GM21423 (cell line): ENCODE data around the gene IDE.
A peak's percentile ranks its signal among the peaks of the same experiment; 100 is the strongest.

Source experiments
- ATAC-seq: cut with Tn5 transposase; IDR thresholded peaks from one replicate; pipeline ENCODE4 v1.9.1; 2021; ENCODE audit warnings: mild to moderate bottlenecking, moderate library complexity; ENCODE audit not compliant: unreplicated experiment

IDE gene

GRCh38 chr10:92567952-92568600 lies 5.8 kb downstream of the IDE start:
- ATAC-seq: peak; percentile 66

- ATAC-seq: no peak
Measured at GRCh38 chr10:92562424-92562823, 11.5 kb downstream of the IDE start.

- ATAC-seq: no peak
Measured at GRCh38 chr10:92559046-92559445, 14.8 kb downstream of the IDE start.

GRCh38 chr10:92553959-92554358 lies 19.9 kb downstream of the IDE start:
- ATAC-seq: no peak

- ATAC-seq: no peak
Measured at GRCh38 chr10:92552310-92552709, 21.6 kb downstream of the IDE start.

- ATAC-seq: no peak
Measured at GRCh38 chr10:92550924-92551323, 23.0 kb downstream of the IDE start.

GRCh38 chr10:92547676-92548075 lies 26.2 kb downstream of the IDE start:
- no peak for ATAC-seq

- ATAC-seq: no peak
Measured at GRCh38 chr10:92545556-92545955, 28.3 kb downstream of the IDE start.

- ATAC-seq: no peak
Measured at GRCh38 chr10:92544296-92544695, 29.6 kb downstream of the IDE start.

GRCh38 chr10:92542458-92542857 lies 31.4 kb downstream of the IDE start:
- no peak for ATAC-seq

- no peak for ATAC-seq
Measured at GRCh38 chr10:92541583-92541982, 32.3 kb downstream of the IDE start.

- no peak for ATAC-seq
Measured at GRCh38 chr10:92538231-92538958, 35.5 kb downstream of the IDE start.

- no peak for ATAC-seq
Measured at GRCh38 chr10:92530891-92531535, 42.9 kb downstream of the IDE start.

GRCh38 chr10:92530421-92530820 lies 43.5 kb downstream of the IDE start:
- no peak for ATAC-seq

- no peak for ATAC-seq
Measured at GRCh38 chr10:92527716-92528115, 46.2 kb downstream of the IDE start.

- no peak for ATAC-seq
Measured at GRCh38 chr10:92523639-92524038, 50.3 kb downstream of the IDE start.

- peak; percentile 75 for ATAC-seq
Measured at GRCh38 chr10:92517034-92517655, 56.7 kb downstream of the IDE start.

GRCh38 chr10:92508866-92509265 lies 65.0 kb downstream of the IDE start:
- no peak for ATAC-seq

GRCh38 chr10:92506336-92506735 lies 67.6 kb downstream of the IDE start:
- no peak for ATAC-seq

GRCh38 chr10:92505044-92505443 lies 68.8 kb downstream of the IDE start:
- ATAC-seq: no peak

- ATAC-seq: no peak
Measured at GRCh38 chr10:92502296-92502808, 71.5 kb downstream of the IDE start.
